KOPT-K1 (cell line): Measurements from ENCODE around the gene HLA-DPA1.

Experiments
- H3K27ac ChIP-seq: fragments of 200-600 bp; sonication (generic); 2 replicates; pipeline ENCODE4 v1.5.1; 2016; ENCODE audit warnings: antibody characterized with exemption, mild to moderate bottlenecking, low read depth, low read length; ENCODE audit not compliant: poor library complexity, severe bottlenecking
- H3K36me3 ChIP-seq: fragments of 200-600 bp; sonication (generic); 2 replicates; pipeline ENCODE4 v1.5.1; 2017; ENCODE audit warnings: antibody characterized with exemption, mild to moderate bottlenecking, low read length, moderate library complexity; ENCODE audit not compliant: insufficient read depth
- H3K9me3 ChIP-seq: fragments of 200-600 bp; sonication (generic); 2 replicates; pipeline ENCODE4 v1.5.1; 2017; ENCODE audit warnings: antibody characterized with exemption, low read length, mild to moderate bottlenecking; ENCODE audit not compliant: insufficient read depth, poor library complexity, severe bottlenecking

HLA-DPA1 gene

GRCh38 chr6:33019372-33019771, 54.1 kb downstream of the HLA-DPA1 start:
- no peaks in the 10 kb centered on the region for H3K36me3 ChIP-seq
- no peaks in the 10 kb centered on the region for H3K9me3 ChIP-seq
- no peak overlapping the region for H3K27ac ChIP-seq

- Histone ChIP-seq H3K27ac (no peak overlapping the region), H3K36me3 (no peaks in the 10 kb centered on the region), H3K9me3 (no peaks in the 10 kb centered on the region)
Measured at GRCh38 chr6:33018904-33019303, 54.5 kb downstream of the HLA-DPA1 start.

GRCh38 chr6:33018418-33018817, 55.0 kb downstream of the HLA-DPA1 start:
- Histone ChIP-seq H3K36me3 (no peaks in the 10 kb centered on the region), H3K9me3 (no peaks in the 10 kb centered on the region), H3K27ac (no peak overlapping the region)

- Histone ChIP-seq H3K36me3 (no peaks in the 10 kb centered on the region), H3K27ac (no peak overlapping the region), H3K9me3 (no peaks in the 10 kb centered on the region)
Measured at GRCh38 chr6:33017694-33018353, 55.6 kb downstream of the HLA-DPA1 start.

- no peaks in the 10 kb centered on the region for H3K9me3 ChIP-seq
- H3K36me3 ChIP-seq, result no peaks in the 10 kb centered on the region
- no peak overlapping the region for H3K27ac ChIP-seq
Measured at GRCh38 chr6:33017018-33017417, 56.4 kb downstream of the HLA-DPA1 start.

GRCh38 chr6:33015798-33016197, 57.7 kb downstream of the HLA-DPA1 start:
- Histone ChIP-seq H3K9me3 (no peaks in the 10 kb centered on the region), H3K36me3 (no peaks in the 10 kb centered on the region), H3K27ac (no peak overlapping the region)

GRCh38 chr6:33014841-33015634, 58.4 kb downstream of the HLA-DPA1 start:
- Histone ChIP-seq H3K9me3 (no peaks in the 10 kb centered on the region), H3K27ac (no peak overlapping the region), H3K36me3 (no peaks in the 10 kb centered on the region)
